Testis (tissue), 3 donors: Measurements from ENCODE around the gene PTPRD. TPM values are rescaled to one million over a fixed set of nuclear protein-coding genes. Genes with fewer than 3 reads are reported as not detected.

ENCODE experiments used
- DNase-seq: peaks from one replicate; pipeline ENCODE4 v3.0.0-alpha.2; 2019
- H3K27ac ChIP-seq, 2 donors: fragments of 200-600 bp; sonication (generic); one replicate each; pipeline ENCODE4 v1.5.1; 2019
- H3K27me3 ChIP-seq: fragments of 200-600 bp; sonication (generic); one replicate; pipeline ENCODE4 v1.5.1; 2019
- H3K36me3 ChIP-seq: fragments of 200-600 bp; sonication (generic); one replicate; pipeline ENCODE4 v1.5.1; 2017; ENCODE audit warnings: low read depth; ENCODE audit errors: missing control alignments
- H3K4me1 ChIP-seq: fragments of 200-600 bp; sonication (generic); one replicate; pipeline ENCODE4 v1.5.1; 2019
- H3K4me3 ChIP-seq, 2 donors: fragments of 200-600 bp; sonication (generic); one replicate each; pipeline ENCODE4 v1.5.1; 2017 to 2019
- H3K9me3 ChIP-seq: fragments of 200-600 bp; sonication (generic); one replicate; pipeline ENCODE4 v1.5.1; 2017
- POLR2A ChIP-seq: fragments of 450-650 bp; IDR thresholded peaks from one replicate; pipeline ENCODE4 v1.6.1; 2017; ENCODE audit warnings: antibody characterized with exemption, mild to moderate bottlenecking, moderate library complexity
- WGBS, 2 donors: methylation state at CpG; one replicate each; pipeline ENCODE4 v1.1.5; 2018; 5-methylcytosine and 5-hydroxymethylcytosine counted together
- intact Hi-C: fragments of 100-400 bp; cut with DNase I; formaldehyde crosslinking; loops from one replicate; pipeline ENCODE4 v1.15.1; 2023; ENCODE audit warnings: low total_unique reads
- polyA plus RNA-seq: library from polyadenylated mRNA; stranded (reverse); fragments of 350-450 nt; fragmentation: Illumina TruSeq; extraction: RNeasy Lipid Tissue Mini Kit (QIAGEN cat#74804); gene quantifications from one replicate; pipeline ENCODE4 v1.2.3, GENCODE V29; 2014; ENCODE audit warnings: low read depth, low replicate concordance; ENCODE audit not compliant: insufficient read depth
- total RNA-seq, 2 donors: library from RNA; depleted of rRNA; stranded (reverse); fragments of >200 nt; gene quantifications; one replicate each; pipeline ENCODE4 v1.2.3, GENCODE V29; 2016
- TF ChIP-seq, protein P1 (sequence below), 3 experiments: fragments of 450-650 bp in 2 of 3; fragments of 200-600 bp in 1 of 3; sonication (generic) in 1 of 3; IDR thresholded peaks; one replicate each; pipeline ENCODE4 v1.5.1; 2016 to 2019; ENCODE audit warnings: antibody characterized with exemption in 3 of 3, mild to moderate bottlenecking in 2 of 3, moderate library complexity in 1 of 3

PTPRD gene
- total and polyA plus RNA-seq, 3 donors from 2014 or later: 15.4 to 33.6 (median 32.5) TPM

DNA sequence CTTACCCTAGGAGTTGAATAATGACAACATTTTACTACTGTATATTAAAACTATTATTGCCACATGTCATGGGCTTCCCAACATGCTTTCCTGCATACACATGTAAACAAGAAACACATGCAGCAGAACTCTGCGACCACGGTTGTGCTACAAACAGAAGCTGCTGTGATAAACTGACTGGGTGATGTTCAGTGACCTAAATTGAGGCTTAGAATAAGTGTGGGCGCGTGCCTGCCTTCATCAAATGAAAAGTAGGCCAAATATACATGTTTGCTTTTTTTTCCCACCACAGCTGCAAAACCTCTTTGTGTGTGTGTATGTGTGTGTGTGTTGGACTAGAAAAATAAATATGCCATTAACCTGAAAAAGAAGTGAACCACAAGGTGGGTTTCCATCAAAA is 1202.1 kb downstream of the PTPRD start:
- no peaks in the 10 kb centered on the region for H3K27me3 ChIP-seq
- WGBS, 2 donors: 74 to 82% methylated on average over 4 of the region's 4 CpGs
- TF ChIP-seq, protein P1, sequence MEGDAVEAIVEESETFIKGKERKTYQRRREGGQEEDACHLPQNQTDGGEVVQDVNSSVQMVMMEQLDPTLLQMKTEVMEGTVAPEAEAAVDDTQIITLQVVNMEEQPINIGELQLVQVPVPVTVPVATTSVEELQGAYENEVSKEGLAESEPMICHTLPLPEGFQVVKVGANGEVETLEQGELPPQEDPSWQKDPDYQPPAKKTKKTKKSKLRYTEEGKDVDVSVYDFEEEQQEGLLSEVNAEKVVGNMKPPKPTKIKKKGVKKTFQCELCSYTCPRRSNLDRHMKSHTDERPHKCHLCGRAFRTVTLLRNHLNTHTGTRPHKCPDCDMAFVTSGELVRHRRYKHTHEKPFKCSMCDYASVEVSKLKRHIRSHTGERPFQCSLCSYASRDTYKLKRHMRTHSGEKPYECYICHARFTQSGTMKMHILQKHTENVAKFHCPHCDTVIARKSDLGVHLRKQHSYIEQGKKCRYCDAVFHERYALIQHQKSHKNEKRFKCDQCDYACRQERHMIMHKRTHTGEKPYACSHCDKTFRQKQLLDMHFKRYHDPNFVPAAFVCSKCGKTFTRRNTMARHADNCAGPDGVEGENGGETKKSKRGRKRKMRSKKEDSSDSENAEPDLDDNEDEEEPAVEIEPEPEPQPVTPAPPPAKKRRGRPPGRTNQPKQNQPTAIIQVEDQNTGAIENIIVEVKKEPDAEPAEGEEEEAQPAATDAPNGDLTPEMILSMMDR (IDR thresholded peaks at IDR 0.05): no peak
- no peak for TF ChIP-seq POLR2A

DNA sequence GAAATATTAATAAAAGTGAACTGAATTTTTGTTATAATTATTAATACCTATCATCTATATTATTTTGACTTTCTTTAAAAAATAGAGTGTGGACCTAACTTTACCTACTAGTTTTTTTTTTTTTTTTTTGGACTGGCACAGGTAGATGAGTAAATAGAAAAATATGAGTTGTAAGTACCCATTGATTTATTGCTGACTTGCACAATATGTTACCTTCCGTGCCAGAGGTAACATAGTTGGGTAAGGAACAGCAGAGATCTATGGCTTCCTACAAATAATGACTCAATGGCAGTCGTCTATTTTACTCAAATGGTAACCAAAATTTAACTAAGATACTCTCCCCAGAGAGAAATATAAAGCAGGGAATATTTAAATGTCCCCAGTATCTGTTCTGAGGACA is 1212.8 kb downstream of the PTPRD start:
- no peak for DNase-seq
- no peak overlapping the region for H3K27ac ChIP-seq
- intact Hi-C loops: no loop called here
- no peaks in the 10 kb centered on the region for H3K36me3 ChIP-seq
- H3K4me1 ChIP-seq: peaks cover 4% of the 10 kb centered on the region
- 82 to 94% methylated on average over 2 of the region's 2 CpGs for WGBS, 2 donors
- no peaks in the 10 kb centered on the region for H3K27me3 ChIP-seq
- H3K9me3 ChIP-seq: no peaks in the 10 kb centered on the region
- TF ChIP-seq, protein P1 (IDR thresholded peaks at IDR 0.05): no peak
- no peak for TF ChIP-seq POLR2A
- no peak overlapping the region for H3K4me3 ChIP-seq

More for the DNA sequence above, 1202.1 kb downstream of the PTPRD start:
- Histone ChIP-seq H3K9me3 (no peaks in the 10 kb centered on the region), H3K4me1 (no peaks in the 10 kb centered on the region), H3K36me3 (no peaks in the 10 kb centered on the region), H3K27ac (no peak overlapping the region), H3K4me3 (no peak overlapping the region)
- DNase-seq: no peak
- intact Hi-C loops: no loop called here

DNA sequence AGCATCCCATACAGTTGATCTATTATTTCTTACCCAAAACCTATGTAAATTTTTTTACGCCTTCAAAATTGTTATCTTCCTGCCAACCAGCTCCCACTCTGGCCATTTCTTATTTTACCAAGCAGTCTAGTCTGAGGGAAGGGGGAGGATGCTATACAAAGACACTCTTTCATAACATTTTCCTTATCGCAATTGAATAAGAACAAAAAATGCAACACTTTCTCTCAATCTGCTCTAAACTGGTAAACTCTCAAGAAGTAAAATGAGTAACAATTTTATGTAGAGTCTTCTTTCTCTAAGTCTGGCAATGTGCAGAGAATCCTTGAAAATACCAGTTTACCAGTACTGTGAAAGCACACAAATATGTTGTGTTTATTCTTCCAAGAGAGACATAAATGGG is 1216.3 kb downstream of the PTPRD start:
- 60 to 75% methylated on average over 2 of the region's 2 CpGs for WGBS, 2 donors
- peak overlapping the region in 1 of 2 donors; percentile 76 for H3K27ac ChIP-seq
- H3K4me3 ChIP-seq: no peak overlapping the region
- H3K36me3 ChIP-seq: no peaks in the 10 kb centered on the region
- intact Hi-C loops: no loop called here
- H3K4me1 ChIP-seq: peaks cover 4% of the 10 kb centered on the region
- peak; percentile 48 for DNase-seq
- no peaks in the 10 kb centered on the region for H3K9me3 ChIP-seq
- no peak for TF ChIP-seq POLR2A
- TF ChIP-seq, protein P1 (IDR thresholded peaks at IDR 0.05): no peak
- H3K27me3 ChIP-seq: no peaks in the 10 kb centered on the region

DNA sequence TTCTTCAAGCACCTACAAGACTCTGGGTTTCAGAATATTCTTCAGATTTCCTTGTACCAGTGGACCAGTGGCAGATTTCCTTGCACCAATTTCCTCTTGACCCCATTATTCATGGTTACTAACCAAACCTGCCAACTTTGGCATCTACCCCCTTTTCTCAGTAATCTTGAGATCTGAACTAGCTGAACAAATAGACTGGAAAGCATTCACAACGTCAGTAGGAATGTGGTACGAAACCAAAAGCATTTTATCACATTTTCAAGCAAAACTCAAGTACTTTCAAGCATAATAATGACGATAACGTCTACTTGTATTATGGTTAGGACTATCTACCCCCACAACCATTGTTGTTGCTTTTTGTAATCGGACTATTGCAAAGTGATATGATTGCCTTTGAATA is 1217.3 kb downstream of the PTPRD start:
- Histone ChIP-seq H3K36me3 (no peaks in the 10 kb centered on the region), H3K9me3 (no peaks in the 10 kb centered on the region), H3K27me3 (no peaks in the 10 kb centered on the region), H3K4me1 (peaks cover 4% of the 10 kb centered on the region), H3K4me3 (no peak overlapping the region), H3K27ac (peak overlapping the region; percentile 6 to 76)
- intact Hi-C loops: no loop called here
- WGBS, 2 donors: 60 to 70% methylated on average over 5 of the region's 5 CpGs
- TF ChIP-seq, protein P1 (IDR thresholded peaks at IDR 0.05): no peak
- TF ChIP-seq POLR2A: no peak
- no peak for DNase-seq

DNA sequence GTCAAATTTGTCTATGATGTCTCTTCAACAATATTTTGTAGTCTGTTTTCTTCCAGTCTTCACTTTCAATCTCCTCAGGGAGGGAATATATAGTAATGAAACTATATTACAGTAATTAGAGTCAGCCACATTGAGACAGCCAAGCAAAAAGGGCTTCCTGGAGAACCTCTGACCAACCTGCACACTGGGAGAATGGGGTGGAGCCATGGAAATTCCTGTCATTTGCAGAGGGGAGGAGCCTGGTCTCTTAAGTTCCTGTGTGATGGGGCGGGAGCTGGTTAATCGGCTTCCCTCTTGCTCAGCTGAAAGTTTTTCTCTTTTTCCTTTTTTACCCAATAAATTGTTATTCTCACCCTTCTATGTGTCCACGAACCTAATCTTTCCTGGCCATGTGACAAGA is 1220.0 kb downstream of the PTPRD start:
- H3K9me3 ChIP-seq: no peaks in the 10 kb centered on the region
- intact Hi-C loops: no loop called here
- H3K27me3 ChIP-seq: no peaks in the 10 kb centered on the region
- no peak overlapping the region for H3K4me3 ChIP-seq
- 78 to 83% methylated on average over 3 of the region's 3 CpGs for WGBS, 2 donors
- no peak overlapping the region for H3K27ac ChIP-seq
- no peaks in the 10 kb centered on the region for H3K36me3 ChIP-seq
- peaks cover 4% of the 10 kb centered on the region for H3K4me1 ChIP-seq
- no peak for DNase-seq
- TF ChIP-seq, protein P1 (IDR thresholded peaks at IDR 0.05): no peak
- no peak for TF ChIP-seq POLR2A
